KOPT-K1 (cell line): ENCODE data around the gene TMEM132A.
A peak's percentile ranks its signal among the peaks of the same experiment; 100 is the strongest.

Experiments used
- H3K27ac ChIP-seq: fragments of 200-600 bp; sonication (generic); 2 replicates; pipeline ENCODE4 v1.5.1; 2016; ENCODE audit warnings: antibody characterized with exemption, mild to moderate bottlenecking, low read depth, low read length; ENCODE audit not compliant: poor library complexity, severe bottlenecking
- H3K36me3 ChIP-seq: fragments of 200-600 bp; sonication (generic); 2 replicates; pipeline ENCODE4 v1.5.1; 2017; ENCODE audit warnings: antibody characterized with exemption, mild to moderate bottlenecking, low read length, moderate library complexity; ENCODE audit not compliant: insufficient read depth
- H3K9me3 ChIP-seq: fragments of 200-600 bp; sonication (generic); 2 replicates; pipeline ENCODE4 v1.5.1; 2017; ENCODE audit warnings: antibody characterized with exemption, low read length, mild to moderate bottlenecking; ENCODE audit not compliant: insufficient read depth, poor library complexity, severe bottlenecking

Gene TMEM132A

DNA sequence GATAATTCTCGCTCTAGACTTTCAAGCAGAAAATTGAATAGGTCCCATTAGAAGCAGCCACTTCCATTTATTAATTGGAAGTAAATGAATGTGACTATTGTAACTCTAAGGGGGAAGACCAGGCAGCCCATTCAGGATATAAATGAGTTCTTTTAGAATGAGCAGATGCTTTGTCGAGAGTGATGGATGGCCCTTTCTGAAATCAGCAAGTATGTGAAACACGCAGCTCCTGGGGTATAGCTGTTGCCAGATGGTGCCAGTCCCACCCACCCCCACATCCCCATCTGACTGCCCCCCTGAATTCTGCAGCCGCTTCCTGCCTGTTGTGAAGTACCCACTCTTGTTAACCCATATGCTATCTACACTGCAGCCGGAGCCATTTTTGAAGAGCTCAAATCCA is 24.0 kb downstream of the TMEM132A start:
- H3K36me3 ChIP-seq: no peaks in the 10 kb centered on the region
- H3K27ac ChIP-seq: no peak overlapping the region
- no peaks in the 10 kb centered on the region for H3K9me3 ChIP-seq

DNA sequence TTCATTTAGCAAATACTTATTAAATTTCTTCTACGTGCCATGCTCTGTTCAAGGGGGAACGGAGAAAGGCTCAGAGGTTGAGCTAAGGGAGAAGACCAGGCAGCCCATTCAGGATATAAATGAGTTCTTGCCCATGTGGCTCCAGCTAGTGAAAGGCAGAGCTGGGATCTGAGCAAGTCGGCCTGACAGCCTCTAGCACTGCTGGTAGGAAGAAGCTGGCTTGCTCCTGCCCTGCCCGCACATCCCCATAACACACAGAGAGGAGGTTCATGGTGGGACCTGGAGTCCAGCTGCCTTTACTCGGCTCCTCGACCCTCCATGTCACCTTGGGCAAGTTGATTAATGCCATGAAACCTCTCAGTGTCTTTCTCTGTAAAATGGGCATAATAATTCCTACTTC is 25.8 kb downstream of the TMEM132A start:
- no peak overlapping the region for H3K27ac ChIP-seq
- no peaks in the 10 kb centered on the region for H3K36me3 ChIP-seq
- H3K9me3 ChIP-seq: no peaks in the 10 kb centered on the region

- no peaks in the 10 kb centered on the region for H3K9me3 ChIP-seq
- H3K27ac ChIP-seq: no peak overlapping the region
- no peaks in the 10 kb centered on the region for H3K36me3 ChIP-seq
Observed at GRCh38 chr11:60950933-60951605, 26.8 kb downstream of the TMEM132A start.

DNA sequence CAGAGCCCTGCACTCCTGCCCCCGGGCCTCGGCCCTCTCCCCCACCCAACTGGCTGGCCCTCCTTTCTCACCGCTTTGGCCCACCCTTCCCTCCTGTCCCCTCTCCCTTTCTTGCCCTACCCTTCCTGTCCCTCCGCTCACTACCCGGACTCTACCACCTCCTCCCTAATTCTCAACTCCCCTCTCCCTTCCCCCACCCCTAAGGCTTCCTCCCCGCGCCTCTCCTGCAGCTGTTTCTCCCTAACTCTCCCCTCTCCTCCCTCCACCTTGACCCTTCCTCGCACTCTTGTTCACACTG is 27.3 kb downstream of the TMEM132A start:
- no peak overlapping the region for H3K27ac ChIP-seq
- H3K36me3 ChIP-seq: no peaks in the 10 kb centered on the region
- no peaks in the 10 kb centered on the region for H3K9me3 ChIP-seq

- no peak within 1 kb of the TSS for H3K27ac ChIP-seq
- no peaks in the 10 kb centered on the region for H3K9me3 ChIP-seq
- no peaks in the 10 kb centered on the region for H3K36me3 ChIP-seq
Observed at GRCh38 chr11:60951904-60952741, 27.9 kb downstream of the TMEM132A start, which contains the start of gene SLC15A3. SLC15A3 (minus strand) TSS chr11:60952176; CDS start chr11:60951551, 625 bp downstream.

- no peaks in the 10 kb centered on the region for H3K9me3 ChIP-seq
- no peaks in the 10 kb centered on the region for H3K36me3 ChIP-seq
- no peak overlapping the region for H3K27ac ChIP-seq
Observed at GRCh38 chr11:60952742-60953170, 28.5 kb downstream of the TMEM132A start.

DNA sequence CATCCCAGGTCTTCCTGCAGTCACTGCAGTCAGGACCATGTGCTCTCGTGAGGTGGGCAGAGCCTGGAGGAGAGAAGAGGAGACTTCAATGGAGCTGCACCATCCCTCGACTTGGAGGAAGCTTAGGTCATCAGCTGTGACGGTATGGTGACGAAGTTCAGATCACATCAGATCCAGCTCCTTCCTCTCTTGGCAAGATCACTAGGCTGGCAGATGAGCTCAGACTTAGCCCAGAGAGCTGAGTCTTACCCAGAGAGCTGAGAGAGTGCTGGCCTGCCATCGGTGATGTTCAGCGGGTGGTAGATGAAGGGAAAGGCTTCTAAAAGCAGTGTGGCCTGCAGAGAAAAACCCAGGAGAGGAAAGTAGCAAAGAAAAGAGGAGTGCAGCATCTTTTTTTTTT is 29.5 kb downstream of the TMEM132A start:
- Histone ChIP-seq H3K36me3 (no peaks in the 10 kb centered on the region), H3K27ac (no peak overlapping the region), H3K9me3 (no peaks in the 10 kb centered on the region)

DNA sequence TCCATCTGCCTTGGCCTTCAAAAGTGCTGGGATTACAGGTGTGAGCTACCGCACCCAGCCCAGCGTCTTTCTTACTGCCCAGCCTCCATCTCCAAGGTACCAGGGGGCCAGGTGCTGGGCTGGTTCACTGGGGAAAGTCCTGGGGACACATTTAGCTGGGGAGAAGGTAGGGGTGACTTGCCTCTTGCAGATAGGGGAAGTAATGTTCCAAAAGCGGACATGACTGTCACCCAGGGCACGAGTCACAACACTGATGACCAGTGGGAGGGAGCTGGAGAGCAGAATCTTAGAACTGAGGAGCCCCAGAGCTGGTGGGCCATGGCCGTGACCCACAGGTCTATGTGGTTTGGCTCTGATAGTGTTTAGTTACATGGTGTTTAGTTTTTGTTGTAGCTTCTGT is 30.2 kb downstream of the TMEM132A start:
- no peaks in the 10 kb centered on the region for H3K36me3 ChIP-seq
- H3K27ac ChIP-seq: no peak overlapping the region
- H3K9me3 ChIP-seq: no peaks in the 10 kb centered on the region

DNA sequence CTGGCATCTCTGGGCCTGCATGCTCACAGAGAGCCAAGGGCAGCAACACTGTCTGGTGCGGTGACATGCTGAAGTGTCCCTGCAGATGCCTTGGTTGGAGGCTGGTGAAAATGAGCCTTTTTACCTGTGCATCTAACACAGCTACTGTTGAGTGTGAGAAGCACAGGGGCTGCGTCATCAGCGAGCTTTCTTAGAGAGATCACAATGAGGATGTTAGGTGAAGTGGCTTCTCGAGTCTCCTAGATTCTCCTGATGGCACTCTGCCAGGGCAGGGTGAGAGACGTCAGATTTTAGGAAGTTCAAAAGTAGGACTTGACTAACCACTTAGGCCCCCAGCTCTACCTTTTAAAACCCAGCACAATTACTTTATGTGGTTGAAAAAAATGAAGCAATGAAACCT is 31.3 kb downstream of the TMEM132A start:
- Histone ChIP-seq H3K9me3 (no peaks in the 10 kb centered on the region), H3K27ac (no peak overlapping the region), H3K36me3 (no peaks in the 10 kb centered on the region)

DNA sequence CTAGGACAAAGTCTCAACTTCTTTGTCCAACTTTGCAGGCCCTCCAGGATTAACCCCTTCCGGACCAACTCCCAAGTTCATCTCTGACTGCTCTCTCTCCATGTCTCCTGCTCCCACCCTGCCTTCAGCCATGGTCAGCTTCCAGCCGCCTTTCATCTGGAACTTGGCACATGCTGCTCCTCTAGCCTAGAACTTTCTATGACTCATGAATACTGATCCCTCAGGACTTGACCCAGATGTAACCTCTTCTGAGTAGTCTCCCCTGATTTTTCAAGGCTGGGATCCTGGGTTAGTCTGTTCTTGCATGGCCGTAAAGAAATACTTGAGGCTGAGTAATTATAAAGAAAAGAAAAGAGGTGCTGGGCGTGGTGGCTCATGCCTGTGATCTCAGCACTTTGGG is 32.9 kb downstream of the TMEM132A start:
- Histone ChIP-seq H3K27ac (no peak overlapping the region), H3K9me3 (no peaks in the 10 kb centered on the region), H3K36me3 (no peaks in the 10 kb centered on the region)

- Histone ChIP-seq H3K27ac (no peak overlapping the region), H3K36me3 (no peaks in the 10 kb centered on the region), H3K9me3 (no peaks in the 10 kb centered on the region)
Observed at GRCh38 chr11:60959431-60959830, 35.2 kb downstream of the TMEM132A start.

- Histone ChIP-seq H3K9me3 (no peaks in the 10 kb centered on the region), H3K36me3 (no peaks in the 10 kb centered on the region), H3K27ac (no peak overlapping the region)
Observed at GRCh38 chr11:60960405-60960804, 36.1 kb downstream of the TMEM132A start.

DNA sequence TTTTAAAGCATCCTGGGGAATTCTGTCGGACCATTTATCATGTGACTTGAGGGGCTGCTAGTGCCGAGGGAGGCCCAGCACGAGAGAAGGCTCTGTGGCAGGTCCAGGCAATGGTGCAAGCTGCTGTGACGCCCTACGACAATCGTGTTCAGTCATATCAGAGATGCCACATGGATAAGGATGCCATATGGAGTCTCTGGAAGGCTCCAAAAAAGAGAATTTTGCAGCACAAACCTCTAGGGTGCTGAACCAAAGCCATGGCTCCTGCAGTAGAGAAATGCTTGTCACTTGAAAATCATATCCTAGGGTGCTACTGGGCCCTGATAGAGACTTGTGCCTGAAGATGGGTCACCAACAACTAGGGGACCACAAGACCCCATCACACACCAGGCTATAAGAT is 40.5 kb downstream of the TMEM132A start:
- no peaks in the 10 kb centered on the region for H3K36me3 ChIP-seq
- peaks cover 5% of the 10 kb centered on the region for H3K9me3 ChIP-seq
- no peak overlapping the region for H3K27ac ChIP-seq

DNA sequence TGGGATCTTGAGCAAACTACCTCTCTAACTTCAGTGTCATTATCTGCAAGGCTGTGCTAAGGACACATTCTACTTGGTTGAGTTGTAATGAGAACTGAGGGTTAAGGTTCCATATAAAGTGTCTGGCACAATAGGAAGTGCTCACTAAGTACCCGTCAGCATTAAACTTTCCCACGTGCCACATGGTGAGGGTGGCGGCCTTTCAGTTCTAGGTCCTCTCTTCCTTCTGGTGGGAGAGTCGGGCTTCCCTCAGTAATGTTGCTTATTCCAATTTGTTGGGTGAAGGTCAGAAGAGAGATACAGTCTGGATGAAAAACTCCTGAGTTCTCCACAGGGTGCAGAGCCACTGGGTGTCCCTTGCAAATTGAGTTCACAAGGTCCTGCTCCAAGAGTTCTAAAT is 42.6 kb downstream of the TMEM132A start:
- H3K36me3 ChIP-seq: no peaks in the 10 kb centered on the region

GRCh38 chr11:60968223-60968622 is 44.0 kb downstream of the TMEM132A start:
- H3K36me3 ChIP-seq: no peaks in the 10 kb centered on the region
- peaks cover 5% of the 10 kb centered on the region for H3K9me3 ChIP-seq
- no peak overlapping the region for H3K27ac ChIP-seq

More for the DNA sequence above, 42.6 kb downstream of the TMEM132A start:
- peaks cover 5% of the 10 kb centered on the region for H3K9me3 ChIP-seq
- no peak overlapping the region for H3K27ac ChIP-seq

DNA sequence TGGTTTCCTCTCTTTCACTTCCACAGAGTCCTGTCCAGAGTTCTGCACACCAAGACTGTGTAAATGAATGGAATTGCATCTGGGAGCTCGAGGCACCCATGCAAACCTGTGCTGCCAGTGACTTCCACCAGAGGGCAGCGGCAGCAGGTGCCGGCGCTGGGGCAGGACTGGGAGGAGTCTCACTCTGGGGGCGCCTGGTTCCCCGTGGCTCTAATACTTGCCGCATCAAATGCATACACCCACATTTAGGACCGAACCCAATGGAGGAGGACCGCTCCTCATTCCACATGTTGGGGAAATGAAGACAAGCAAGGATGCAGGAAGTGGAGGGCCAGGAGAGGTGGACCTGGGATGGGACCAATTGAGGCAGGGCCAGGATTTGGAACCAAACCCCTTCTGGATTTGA is 46.1 kb downstream of the TMEM132A start:
- peak overlapping the region; percentile 92 for H3K27ac ChIP-seq
- H3K36me3 ChIP-seq: no peaks in the 10 kb centered on the region

More for the DNA sequence above, 46.1 kb downstream of the TMEM132A start:
- peaks cover 5% of the 10 kb centered on the region for H3K9me3 ChIP-seq
